ENCODE measurements around the gene MROH8. TPM values are rescaled to one million over a fixed set of nuclear protein-coding genes. Genes with fewer than 3 reads are reported as not detected.

MROH8 gene
- total and polyA plus RNA-seq, 2 of the 13 experiments (the other 11 are each of a cell fraction or from before 2014, with no cell fraction given), result 2.6 to 5.5 TPM

DNA sequence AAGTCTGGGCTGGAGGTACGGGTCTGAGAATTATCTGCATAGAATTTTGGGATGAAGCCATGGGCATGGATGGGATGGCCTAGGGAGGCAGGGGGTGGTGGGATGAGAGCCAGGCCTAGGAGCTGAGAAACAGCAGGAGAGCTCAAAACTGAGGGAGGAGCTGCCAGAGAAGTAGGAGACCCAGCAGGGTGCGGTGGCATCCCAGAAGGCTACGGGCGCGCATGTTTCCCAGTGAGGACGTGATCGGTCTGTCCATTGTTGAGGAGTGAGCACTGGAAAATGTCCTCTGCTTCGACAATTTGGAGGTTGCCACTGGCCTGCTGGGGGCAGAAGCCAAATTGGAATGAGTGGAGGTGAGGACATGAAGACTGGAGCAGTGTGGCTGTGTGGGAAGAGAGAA, 14.5 kb upstream of the MROH8 start:
- intact Hi-C loops (cut with micrococcal nuclease; ENCODE audit: unreplicated experiment) (no loop called here), in situ Hi-C loops (cut with HindIII; ENCODE audit: extremely low pct_ligation_motif_present, low pct_unique_long_range_greater_than_20kb) (no loop called here)
- Histone ChIP-seq H3K27ac (ENCODE audit: extremely low read length, insufficient read depth, low read length) (no peak overlapping the region), H3K9ac (ENCODE audit: insufficient read depth, low read depth, low read length) (no peak overlapping the region), H3K4me1 (ENCODE audit: insufficient read depth, low read length) (peaks cover 29% of the 10 kb centered on the region), H3K9me3 (ENCODE audit: low read length) (no peaks in the 10 kb centered on the region), H3K79me2 (ENCODE audit: insufficient read depth, low read length) (peaks cover 93% of the 10 kb centered on the region), H3K27me3 (ENCODE audit: control insufficient read depth in 1 of 2, insufficient read depth in 2 of 2, low read length in 2 of 2) (no peaks in the 10 kb centered on the region), H4K20me1 (ENCODE audit: insufficient read depth, low read length) (peaks cover 79% of the 10 kb centered on the region), H3K4me3 (replicated peaks in 1 of 3; ENCODE audit: insufficient read depth in 1 of 3, low read depth in 2 of 3, low read length in 3 of 3) (no peak overlapping the region), H2AFZ (ENCODE audit: low read length) (no peak overlapping the region), H3K36me3 (replicated peaks in 1 of 2; ENCODE audit: control insufficient read depth in 1 of 2, insufficient read depth in 2 of 2, low read length in 2 of 2) (peaks cover 41 to 71% of the 10 kb centered on the region in 2 experiments), H3K4me2 (ENCODE audit: low read depth, low read length) (no peak overlapping the region)
- BruUV-seq (replicated peaks), result no TSS peak
- 99% methylated on average over 8 of the region's 8 CpGs for WGBS (ENCODE audit: low lambda C conversion rate)
- ChIA-PET POLR2A (no interaction called here), CTCF (ENCODE audit: low intra/inter-chr PET ratio, low total read pairs) (no interaction called here)
- no peak for FAIRE-seq
- ATAC-seq, result no peak
- DNase-seq (ENCODE audit: low spot score), result no peak
- TF ChIP-seq SOX5 (CRISPR knock-in tag; IDR thresholded peaks at IDR 0.05; ENCODE audit: borderline replicate concordance) (no peak), TOPORS (CRISPR knock-in tag; IDR thresholded peaks at IDR 0.05) (no peak), ERF (CRISPR knock-in tag; IDR thresholded peaks at IDR 0.05) (no peak), ZNF556 (CRISPR knock-in tag; IDR thresholded peaks at IDR 0.05; ENCODE audit: borderline replicate concordance) (no peak), ZNF329 (CRISPR knock-in tag; IDR thresholded peaks at IDR 0.05; ENCODE audit: low read depth) (no peak), ZBTB3 (CRISPR knock-in tag; IDR thresholded peaks at IDR 0.05; ENCODE audit: borderline replicate concordance, low read depth) (no peak), ZNF256 (CRISPR knock-in tag; conservative IDR thresholded peaks at IDR 0.05) (no peak), NFIB (CRISPR knock-in tag; IDR thresholded peaks at IDR 0.05; ENCODE audit: borderline replicate concordance) (0 out of 2 replicates have a peak, but pooled peaks have one; percentile 14), HMGA1 (CRISPR knock-in tag; conservative IDR thresholded peaks at IDR 0.05) (no peak), ZMYM4 (CRISPR knock-in tag; IDR thresholded peaks at IDR 0.05) (no peak), TARDBP (CRISPR knock-in tag; IDR thresholded peaks at IDR 0.05) (no peak), HES4 (CRISPR knock-in tag; IDR thresholded peaks at IDR 0.05; ENCODE audit: borderline replicate concordance) (0 out of 2 replicates have a peak, but pooled peaks have one; percentile 39), EED (CRISPR knock-in tag; IDR thresholded peaks at IDR 0.05) (0 out of 2 replicates have a peak, but pooled peaks have one; percentile 56), ZNF782 (CRISPR knock-in tag; IDR thresholded peaks at IDR 0.05; ENCODE audit: borderline replicate concordance) (no peak), ZFY (CRISPR knock-in tag; IDR thresholded peaks at IDR 0.05) (no peak)
- TF ChIP-seq, protein P1, sequence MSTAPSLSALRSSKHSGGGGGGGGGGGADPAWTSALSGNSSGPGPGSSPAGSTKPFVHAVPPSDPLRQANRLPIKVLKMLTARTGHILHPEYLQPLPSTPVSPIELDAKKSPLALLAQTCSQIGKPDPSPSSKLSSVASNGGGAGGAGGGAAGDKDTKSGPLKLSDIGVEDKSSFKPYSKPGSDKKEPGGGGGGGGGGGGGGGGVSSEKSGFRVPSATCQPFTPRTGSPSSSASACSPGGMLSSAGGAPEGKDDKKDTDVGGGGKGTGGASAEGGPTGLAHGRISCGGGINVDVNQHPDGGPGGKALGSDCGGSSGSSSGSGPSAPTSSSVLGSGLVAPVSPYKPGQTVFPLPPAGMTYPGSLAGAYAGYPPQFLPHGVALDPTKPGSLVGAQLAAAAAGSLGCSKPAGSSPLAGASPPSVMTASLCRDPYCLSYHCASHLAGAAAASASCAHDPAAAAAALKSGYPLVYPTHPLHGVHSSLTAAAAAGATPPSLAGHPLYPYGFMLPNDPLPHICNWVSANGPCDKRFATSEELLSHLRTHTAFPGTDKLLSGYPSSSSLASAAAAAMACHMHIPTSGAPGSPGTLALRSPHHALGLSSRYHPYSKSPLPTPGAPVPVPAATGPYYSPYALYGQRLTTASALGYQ (CRISPR knock-in tag; IDR thresholded peaks at IDR 0.05), result no peak
- TF ChIP-seq, protein P2, sequence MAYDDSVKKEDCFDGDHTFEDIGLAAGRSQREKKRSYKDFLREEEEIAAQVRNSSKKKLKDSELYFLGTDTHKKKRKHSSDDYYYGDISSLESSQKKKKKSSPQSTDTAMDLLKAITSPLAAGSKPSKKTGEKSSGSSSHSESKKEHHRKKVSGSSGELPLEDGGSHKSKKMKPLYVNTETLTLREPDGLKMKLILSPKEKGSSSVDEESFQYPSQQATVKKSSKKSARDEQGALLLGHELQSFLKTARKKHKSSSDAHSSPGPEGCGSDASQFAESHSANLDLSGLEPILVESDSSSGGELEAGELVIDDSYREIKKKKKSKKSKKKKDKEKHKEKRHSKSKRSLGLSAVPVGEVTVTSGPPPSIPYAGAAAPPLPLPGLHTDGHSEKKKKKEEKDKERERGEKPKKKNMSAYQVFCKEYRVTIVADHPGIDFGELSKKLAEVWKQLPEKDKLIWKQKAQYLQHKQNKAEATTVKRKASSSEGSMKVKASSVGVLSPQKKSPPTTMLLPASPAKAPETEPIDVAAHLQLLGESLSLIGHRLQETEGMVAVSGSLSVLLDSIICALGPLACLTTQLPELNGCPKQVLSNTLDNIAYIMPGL (CRISPR knock-in tag; IDR thresholded peaks at IDR 0.05; ENCODE audit: borderline replicate concordance in 1 of 2, low read depth in 1 of 2), result no peak
- TF ChIP-seq, protein P3, sequence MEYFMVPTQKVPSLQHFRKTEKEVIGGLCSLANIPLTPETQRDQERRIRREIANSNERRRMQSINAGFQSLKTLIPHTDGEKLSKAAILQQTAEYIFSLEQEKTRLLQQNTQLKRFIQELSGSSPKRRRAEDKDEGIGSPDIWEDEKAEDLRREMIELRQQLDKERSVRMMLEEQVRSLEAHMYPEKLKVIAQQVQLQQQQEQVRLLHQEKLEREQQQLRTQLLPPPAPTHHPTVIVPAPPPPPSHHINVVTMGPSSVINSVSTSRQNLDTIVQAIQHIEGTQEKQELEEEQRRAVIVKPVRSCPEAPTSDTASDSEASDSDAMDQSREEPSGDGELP (IDR thresholded peaks at IDR 0.05; ENCODE audit: borderline replicate concordance, low read depth), result no peak
- TF ChIP-seq, protein P4, sequence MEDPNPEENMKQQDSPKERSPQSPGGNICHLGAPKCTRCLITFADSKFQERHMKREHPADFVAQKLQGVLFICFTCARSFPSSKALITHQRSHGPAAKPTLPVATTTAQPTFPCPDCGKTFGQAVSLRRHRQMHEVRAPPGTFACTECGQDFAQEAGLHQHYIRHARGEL (CRISPR knock-in tag; IDR thresholded peaks at IDR 0.05), result no peak
- TF ChIP-seq, protein P5, sequence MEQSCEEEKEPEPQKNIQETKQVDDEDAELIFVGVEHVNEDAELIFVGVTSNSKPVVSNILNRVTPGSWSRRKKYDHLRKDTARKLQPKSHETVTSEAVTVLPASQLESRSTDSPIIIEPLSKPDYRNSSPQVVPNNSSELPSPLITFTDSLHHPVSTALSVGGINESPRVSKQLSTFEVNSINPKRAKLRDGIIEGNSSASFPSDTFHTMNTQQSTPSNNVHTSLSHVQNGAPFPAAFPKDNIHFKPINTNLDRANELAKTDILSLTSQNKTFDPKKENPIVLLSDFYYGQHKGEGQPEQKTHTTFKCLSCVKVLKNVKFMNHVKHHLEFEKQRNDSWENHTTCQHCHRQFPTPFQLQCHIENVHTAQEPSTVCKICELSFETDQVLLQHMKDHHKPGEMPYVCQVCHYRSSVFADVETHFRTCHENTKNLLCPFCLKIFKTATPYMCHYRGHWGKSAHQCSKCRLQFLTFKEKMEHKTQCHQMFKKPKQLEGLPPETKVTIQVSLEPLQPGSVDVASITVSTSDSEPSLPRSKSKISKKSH (CRISPR knock-in tag; IDR thresholded peaks at IDR 0.05; ENCODE audit: borderline replicate concordance), result 0 out of 2 replicates have a peak, but pooled peaks have one; percentile 29

Measured in HepG2 (cell line).